Retinal pigment epithelial cell (primary cell): ENCODE results near the gene DNAJC5.

ENCODE experiments used
- DNase-seq: peaks from one replicate; pipeline ENCODE4 v3.0.0-alpha.2; 2010; ENCODE audit warnings: low read depth
- H3K4me3 ChIP-seq: 2 replicates; pipeline ENCODE4 v1.5.1; 2011; ENCODE audit warnings: mild to moderate bottlenecking, low read length, control low read depth, moderate library complexity
- TF ChIP-seq, protein P1 (sequence below): conservative IDR thresholded peaks from 2 replicates; pipeline ENCODE4 v1.5.1; 2011; ENCODE audit warnings: low read depth, low read length, control low read depth, inconsistent platforms

DNAJC5 gene

DNA sequence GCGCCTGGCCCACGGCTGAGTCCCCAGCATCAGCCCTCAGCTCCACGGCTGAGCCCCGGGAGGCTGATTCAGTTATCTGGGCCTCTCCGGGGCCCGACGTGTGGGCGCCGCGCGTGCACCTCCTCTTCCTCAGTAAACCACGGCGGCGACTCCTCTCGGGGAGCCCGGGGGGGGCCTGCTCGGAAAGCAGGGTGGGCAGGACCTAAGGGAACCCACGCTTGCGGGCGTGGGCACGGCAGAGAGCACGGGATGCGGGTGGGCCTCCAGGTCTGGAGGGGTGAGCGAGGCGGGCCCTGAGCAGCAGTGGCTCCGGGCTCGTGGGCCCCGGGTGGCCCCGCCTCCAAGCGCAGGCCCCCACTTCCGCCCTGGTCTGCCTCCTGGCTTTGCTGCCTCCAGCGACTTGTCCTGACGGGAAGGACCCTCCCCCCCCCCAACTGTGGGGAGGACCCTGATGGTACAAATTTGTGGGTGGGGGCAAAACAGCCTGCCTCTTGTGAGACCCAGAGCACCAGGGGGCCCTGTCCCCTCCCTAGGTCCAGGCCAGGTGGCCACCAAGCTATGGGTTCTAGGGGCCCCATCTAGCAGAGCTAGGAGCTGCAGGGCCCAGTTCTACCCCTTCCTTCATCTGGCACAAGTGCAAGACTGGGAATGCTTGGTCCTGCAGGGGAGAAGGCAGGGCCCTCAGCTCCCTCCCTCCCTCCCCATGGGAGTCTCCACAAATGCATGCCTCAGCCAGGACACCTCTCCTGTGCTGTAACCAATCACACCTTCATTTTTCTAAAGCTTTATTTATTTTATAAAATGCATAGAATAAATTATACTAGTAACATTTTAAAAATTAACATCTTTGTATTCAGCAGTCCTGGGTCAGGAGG lies 44.4 kb downstream of the DNAJC5 start:
- TF ChIP-seq, protein P1, sequence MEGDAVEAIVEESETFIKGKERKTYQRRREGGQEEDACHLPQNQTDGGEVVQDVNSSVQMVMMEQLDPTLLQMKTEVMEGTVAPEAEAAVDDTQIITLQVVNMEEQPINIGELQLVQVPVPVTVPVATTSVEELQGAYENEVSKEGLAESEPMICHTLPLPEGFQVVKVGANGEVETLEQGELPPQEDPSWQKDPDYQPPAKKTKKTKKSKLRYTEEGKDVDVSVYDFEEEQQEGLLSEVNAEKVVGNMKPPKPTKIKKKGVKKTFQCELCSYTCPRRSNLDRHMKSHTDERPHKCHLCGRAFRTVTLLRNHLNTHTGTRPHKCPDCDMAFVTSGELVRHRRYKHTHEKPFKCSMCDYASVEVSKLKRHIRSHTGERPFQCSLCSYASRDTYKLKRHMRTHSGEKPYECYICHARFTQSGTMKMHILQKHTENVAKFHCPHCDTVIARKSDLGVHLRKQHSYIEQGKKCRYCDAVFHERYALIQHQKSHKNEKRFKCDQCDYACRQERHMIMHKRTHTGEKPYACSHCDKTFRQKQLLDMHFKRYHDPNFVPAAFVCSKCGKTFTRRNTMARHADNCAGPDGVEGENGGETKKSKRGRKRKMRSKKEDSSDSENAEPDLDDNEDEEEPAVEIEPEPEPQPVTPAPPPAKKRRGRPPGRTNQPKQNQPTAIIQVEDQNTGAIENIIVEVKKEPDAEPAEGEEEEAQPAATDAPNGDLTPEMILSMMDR = no peak
- DNase-seq = no peak
- H3K4me3 ChIP-seq = no peak overlapping the region

DNA sequence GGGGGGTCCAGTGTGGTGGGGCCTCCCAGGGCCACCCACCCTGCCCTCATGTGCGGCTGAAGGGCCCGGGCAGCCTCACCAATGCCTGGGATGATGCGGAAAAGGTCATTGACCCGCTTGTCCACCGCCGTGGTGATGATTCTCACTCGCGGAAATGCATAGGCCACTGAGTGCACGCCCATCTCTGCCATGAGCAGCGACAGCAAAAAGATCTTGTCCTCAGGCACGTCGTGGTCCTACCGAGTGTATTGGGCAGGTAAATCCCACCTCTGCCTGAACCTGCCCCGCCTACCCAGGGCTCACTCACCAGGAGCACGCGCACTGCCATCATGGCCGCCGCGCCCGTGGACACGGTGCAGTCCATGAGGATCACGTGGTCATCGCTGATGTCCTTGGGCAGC lies 45.1 kb downstream of the DNAJC5 start:
- no peak for DNase-seq
- TF ChIP-seq, protein P1 = no peak
- H3K4me3 ChIP-seq = no peak overlapping the region

DNA sequence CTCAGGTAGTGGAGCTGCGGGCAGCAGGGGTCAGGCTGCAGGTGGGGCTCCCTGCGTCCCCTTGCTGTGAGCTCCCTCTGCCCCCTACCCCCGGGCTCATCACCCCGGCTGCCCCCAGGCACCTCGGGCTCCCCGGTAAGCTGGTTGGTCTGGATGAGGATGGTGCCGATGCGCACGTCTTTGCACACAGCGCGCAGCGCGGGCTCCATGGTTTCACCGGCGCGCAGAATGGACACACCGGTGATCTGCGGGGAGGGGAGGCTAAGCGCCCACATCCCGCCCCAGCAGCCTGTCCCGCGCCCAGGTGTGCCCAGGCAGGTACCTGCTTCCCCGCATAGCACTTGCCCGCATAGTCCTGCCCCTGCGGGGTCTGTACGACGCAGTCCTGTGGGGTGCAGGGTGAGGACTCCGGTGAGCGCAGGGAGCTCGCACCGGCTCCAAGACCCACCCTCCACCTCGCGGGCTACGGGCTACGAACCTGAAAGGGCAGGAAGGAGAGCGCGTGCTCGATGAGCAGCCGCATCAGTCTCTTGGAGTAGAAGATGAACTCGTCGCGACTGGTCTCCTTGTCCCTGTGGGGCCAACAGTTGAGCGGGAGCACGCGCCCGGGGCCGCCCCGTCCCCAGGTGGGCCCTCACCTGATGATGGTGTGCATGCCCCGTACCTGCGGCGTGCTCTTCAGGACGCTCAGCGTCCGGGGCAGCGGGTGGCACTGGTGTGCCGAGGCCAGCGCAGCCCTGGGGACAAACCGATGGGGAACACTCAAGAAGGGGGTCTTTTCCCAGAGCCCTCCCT lies 45.7 kb downstream of the DNAJC5 start:
- TF ChIP-seq, protein P1 = no peak
- no peak for DNase-seq
- no peak overlapping the region for H3K4me3 ChIP-seq

DNA sequence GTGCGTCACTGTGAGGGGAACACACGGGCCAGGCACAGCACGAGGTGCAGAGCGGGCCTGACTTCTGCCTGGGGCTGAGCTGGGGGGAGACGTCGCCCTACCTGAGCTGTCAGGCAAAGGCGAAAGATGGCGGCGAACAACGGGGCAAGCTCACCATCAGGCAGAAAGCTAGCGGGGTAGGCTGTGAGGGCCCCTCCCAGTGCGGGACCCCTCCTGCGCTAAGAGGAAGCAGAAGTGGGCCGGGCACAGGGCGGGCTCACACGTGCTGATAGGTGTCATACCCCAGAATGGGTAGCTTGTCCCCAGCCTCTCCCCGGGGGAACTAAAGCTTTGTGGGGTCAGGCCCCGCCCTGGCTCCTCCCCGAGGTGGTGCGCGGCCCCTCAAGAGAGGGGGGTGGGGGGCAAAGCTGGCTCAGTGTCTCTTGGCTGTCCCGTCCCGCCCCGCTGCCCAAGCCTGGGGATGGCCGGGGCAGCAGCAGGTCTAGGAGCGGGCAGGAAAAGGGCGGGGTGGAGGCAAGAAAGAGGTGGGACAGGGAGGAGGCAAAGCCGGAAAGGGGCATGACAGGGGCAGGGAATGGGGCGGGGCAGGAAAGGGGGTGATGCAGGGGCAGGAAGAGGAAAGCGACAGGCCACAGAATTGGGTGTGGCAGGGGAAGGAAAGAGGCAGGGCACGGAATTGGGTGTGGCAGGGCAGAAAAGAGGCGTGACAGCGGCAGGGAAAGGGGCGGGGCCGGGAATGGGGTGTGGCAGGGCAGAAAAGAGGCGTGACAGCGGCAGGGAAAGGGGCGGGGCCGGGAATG lies 46.6 kb downstream of the DNAJC5 start:
- no peak for DNase-seq
- no peak overlapping the region for H3K4me3 ChIP-seq
- TF ChIP-seq, protein P1 = no peak

DNA sequence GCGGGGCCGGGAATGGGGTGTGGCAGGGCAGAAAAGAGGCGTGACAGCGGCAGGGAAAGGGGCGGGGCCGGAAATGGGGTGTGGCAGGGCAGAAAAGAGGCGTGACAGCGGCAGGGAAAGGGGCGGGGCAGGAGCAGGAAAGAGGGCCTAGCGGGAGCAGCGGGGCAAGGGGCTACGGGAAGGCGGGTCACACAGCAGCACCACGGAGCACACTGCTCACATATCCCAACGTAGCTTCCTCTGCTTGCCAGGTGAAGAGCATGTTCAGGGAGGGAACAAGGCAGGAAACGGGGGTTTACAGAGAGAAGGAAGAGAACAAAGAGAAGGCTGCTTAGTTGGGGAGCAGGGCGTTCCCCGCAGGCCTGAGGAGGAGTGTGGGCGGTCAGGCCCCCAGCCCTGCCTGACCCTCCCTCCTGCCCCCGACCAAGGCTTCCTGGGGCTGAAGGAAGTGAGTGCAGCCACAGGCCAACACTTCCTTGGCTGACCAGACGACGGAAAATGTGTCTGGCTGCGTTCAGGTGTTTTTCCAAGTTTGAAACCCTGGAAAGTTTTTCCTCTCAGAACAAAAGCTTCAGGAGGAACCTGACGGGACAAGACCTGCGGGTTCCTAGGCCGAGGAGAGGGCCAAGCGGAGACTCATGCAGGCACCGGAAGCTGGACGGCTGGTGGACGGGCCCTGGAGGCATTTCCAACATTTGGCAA lies 47.5 kb downstream of the DNAJC5 start:
- TF ChIP-seq, protein P1 = no peak
- no peak for DNase-seq
- no peak overlapping the region for H3K4me3 ChIP-seq

DNA sequence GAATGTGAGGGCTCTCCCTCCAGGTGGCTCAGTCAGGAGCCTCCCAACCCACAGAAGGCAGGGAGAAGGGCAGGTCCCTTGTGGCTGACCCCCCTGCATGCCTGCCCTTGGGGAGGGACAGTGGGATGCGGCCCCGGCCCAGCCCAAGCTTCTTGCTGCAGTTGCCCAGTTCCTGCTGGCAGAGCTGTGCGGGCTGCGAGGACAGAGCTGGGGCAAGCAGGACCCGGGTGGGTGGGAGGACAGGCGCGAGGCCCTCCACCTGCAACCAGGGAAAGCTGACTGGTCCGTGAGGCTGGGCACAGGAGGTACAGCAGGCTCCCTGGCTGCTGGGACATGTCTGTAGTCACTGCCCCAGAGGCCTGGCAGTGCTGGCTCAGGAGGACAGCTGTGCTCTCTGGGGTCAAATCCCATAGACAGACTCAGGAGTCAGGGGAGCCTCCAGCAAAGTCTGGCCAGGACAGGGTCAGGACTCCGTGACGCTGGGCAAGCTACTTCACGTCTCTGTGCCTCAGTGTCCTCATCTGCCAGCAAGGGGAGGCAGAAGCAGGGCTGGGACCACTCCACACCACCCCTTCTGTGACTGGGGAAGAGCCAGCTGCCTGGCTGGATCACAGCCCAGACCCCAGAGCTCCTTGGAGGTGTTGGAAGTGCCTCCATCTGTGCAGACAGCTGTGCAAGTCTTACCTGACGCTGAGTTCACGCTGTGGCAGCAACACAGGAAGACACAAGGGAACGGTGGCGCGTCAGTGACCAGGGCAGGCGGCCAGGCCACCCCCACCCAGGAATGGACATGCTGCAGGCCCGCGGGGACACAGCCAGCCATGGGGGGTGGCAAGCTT lies 48.3 kb downstream of the DNAJC5 start:
- DNase-seq = no peak
- TF ChIP-seq, protein P1 = no peak
- no peak overlapping the region for H3K4me3 ChIP-seq
